Uterus (tissue), 2 donors: ENCODE data around the gene MT1E.

Experiments
- POLR2A ChIP-seq, 2 donors: fragments of 450-650 bp; IDR thresholded peaks; one replicate each; pipeline ENCODE4 v1.6.1; 2016; ENCODE audit warnings: antibody characterized with exemption in 2 of 2, mild to moderate bottlenecking in 1 of 2, moderate library complexity in 1 of 2
- TF ChIP-seq, protein P1 (sequence below), 4 experiments: fragments of 200-600 bp in 2 of 4; fragments of 450-650 bp in 2 of 4; sonication (generic) in 2 of 4; IDR thresholded peaks; one replicate each; pipeline ENCODE4 v1.5.1; 2016 to 2019; ENCODE audit warnings: antibody characterized with exemption in 4 of 4, mild to moderate bottlenecking in 2 of 4, moderate library complexity in 1 of 4

DNA sequence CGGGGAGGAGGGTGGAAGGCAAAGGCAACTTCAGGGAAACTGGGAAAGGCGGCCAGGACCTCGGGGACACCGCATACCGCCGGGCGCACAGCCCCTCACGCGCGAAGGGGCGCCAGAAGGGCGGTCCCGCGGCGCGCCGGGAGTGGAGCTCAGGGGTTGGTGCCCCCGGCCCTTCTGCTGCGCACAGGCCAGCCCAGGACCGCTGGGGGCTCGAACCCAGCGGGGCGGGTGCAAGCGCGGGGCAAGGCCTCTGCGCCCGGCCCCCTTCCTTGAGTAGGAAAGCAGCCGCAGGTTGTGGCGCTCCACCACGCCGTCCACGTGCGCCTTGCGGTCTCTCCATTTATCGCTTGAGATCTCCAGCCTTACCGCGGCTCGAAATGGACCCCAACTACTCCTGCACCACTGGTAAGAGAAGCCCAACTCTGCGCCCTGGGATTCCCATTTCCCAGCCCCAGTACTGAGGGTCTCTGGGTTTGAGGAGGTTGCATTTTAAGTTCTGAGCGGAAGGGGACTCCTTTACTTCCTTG, 9.9 kb downstream of the MT1E start:
- no peak for TF ChIP-seq POLR2A (IDR thresholded peaks at IDR 0.05)
- TF ChIP-seq, protein P1, sequence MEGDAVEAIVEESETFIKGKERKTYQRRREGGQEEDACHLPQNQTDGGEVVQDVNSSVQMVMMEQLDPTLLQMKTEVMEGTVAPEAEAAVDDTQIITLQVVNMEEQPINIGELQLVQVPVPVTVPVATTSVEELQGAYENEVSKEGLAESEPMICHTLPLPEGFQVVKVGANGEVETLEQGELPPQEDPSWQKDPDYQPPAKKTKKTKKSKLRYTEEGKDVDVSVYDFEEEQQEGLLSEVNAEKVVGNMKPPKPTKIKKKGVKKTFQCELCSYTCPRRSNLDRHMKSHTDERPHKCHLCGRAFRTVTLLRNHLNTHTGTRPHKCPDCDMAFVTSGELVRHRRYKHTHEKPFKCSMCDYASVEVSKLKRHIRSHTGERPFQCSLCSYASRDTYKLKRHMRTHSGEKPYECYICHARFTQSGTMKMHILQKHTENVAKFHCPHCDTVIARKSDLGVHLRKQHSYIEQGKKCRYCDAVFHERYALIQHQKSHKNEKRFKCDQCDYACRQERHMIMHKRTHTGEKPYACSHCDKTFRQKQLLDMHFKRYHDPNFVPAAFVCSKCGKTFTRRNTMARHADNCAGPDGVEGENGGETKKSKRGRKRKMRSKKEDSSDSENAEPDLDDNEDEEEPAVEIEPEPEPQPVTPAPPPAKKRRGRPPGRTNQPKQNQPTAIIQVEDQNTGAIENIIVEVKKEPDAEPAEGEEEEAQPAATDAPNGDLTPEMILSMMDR (IDR thresholded peaks at IDR 0.05) = no peak
